Tibial nerve (tissue), 3 donors: Measurements from ENCODE around the gene CYYR1.

Source experiments
- POLR2A ChIP-seq, 2 donors: fragments of 450-650 bp; IDR thresholded peaks; one replicate each; pipeline ENCODE4 v1.6.1; 2017; ENCODE audit warnings: antibody characterized with exemption in 2 of 2, mild to moderate bottlenecking in 2 of 2, moderate library complexity in 2 of 2
- TF ChIP-seq, protein P1 (sequence below), 5 experiments: fragments of 200-600 bp in 3 of 5; fragments of 450-650 bp in 2 of 5; sonication (generic) in 3 of 5; IDR thresholded peaks; one replicate each; pipeline ENCODE4 v1.5.1; 2016 to 2019; ENCODE audit warnings: antibody characterized with exemption in 5 of 5, mild to moderate bottlenecking in 3 of 5, moderate library complexity in 2 of 5

DNA sequence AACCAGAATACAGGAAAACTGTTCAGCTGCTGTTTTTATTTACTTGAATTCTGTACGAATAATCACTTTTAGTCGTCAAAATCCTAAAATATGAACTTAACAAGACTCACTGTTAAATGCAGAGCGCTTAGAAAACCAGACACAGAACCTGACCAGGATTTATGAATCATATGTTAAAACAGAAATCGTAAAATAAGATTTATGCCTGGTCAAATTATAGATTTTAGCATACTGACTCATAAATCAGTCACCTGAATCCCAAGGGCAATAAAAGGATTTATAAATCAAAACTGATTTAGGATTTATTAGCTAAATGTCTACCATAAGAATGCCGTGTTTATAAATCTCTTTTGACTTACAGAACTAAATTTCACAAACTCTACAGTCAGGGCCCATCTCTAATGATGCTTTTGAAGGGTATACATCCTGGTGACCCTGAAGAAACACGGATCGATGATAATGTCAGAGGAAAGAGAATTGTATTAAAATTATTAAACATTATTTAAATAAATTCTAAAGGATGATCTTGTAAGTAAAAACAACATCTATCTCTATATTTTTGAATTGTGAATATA lies 28.8 kb downstream of the CYYR1 start:
- TF ChIP-seq, protein P1, sequence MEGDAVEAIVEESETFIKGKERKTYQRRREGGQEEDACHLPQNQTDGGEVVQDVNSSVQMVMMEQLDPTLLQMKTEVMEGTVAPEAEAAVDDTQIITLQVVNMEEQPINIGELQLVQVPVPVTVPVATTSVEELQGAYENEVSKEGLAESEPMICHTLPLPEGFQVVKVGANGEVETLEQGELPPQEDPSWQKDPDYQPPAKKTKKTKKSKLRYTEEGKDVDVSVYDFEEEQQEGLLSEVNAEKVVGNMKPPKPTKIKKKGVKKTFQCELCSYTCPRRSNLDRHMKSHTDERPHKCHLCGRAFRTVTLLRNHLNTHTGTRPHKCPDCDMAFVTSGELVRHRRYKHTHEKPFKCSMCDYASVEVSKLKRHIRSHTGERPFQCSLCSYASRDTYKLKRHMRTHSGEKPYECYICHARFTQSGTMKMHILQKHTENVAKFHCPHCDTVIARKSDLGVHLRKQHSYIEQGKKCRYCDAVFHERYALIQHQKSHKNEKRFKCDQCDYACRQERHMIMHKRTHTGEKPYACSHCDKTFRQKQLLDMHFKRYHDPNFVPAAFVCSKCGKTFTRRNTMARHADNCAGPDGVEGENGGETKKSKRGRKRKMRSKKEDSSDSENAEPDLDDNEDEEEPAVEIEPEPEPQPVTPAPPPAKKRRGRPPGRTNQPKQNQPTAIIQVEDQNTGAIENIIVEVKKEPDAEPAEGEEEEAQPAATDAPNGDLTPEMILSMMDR (IDR thresholded peaks at IDR 0.05): no peak
- no peak for TF ChIP-seq POLR2A (IDR thresholded peaks at IDR 0.05)
